ENCODE measurements around the gene ANTXR1.
A peak's percentile ranks its signal among the peaks of the same experiment; 100 is the strongest.

Gene ANTXR1

GRCh38 chr2:69123182-69123581 lies 110.2 kb downstream of the ANTXR1 start:
- DNase-seq (ENCODE audit: insufficient read length, low spot score): no peak
- no peak for FAIRE-seq

- FAIRE-seq: no peak
- no peak for DNase-seq (ENCODE audit: insufficient read length, low spot score)
Measured at GRCh38 chr2:69124343-69124742, 111.4 kb downstream of the ANTXR1 start.

GRCh38 chr2:69125816-69126215 lies 112.8 kb downstream of the ANTXR1 start:
- no peak for FAIRE-seq
- no peak for DNase-seq (ENCODE audit: insufficient read length, low spot score)

- FAIRE-seq: no peak
Measured at GRCh38 chr2:69126341-69126740, 113.4 kb downstream of the ANTXR1 start.

GRCh38 chr2:69131452-69131851 lies 118.5 kb downstream of the ANTXR1 start:
- DNase-seq (ENCODE audit: insufficient read length, low spot score) (no peak), FAIRE-seq (peak; percentile 69)

More at GRCh38 chr2:69126341-69126740, 113.4 kb downstream of the ANTXR1 start:
- DNase-seq (ENCODE audit: insufficient read length, low spot score): no peak

GRCh38 chr2:69131983-69132675 lies 119.2 kb downstream of the ANTXR1 start:
- FAIRE-seq: peak; percentile 20
- no peak for DNase-seq (ENCODE audit: insufficient read length, low spot score)

GRCh38 chr2:69132960-69133590 lies 120.1 kb downstream of the ANTXR1 start:
- DNase-seq (ENCODE audit: insufficient read length, low spot score) (no peak), FAIRE-seq (no peak)

GRCh38 chr2:69133898-69134297 lies 120.9 kb downstream of the ANTXR1 start:
- DNase-seq (ENCODE audit: insufficient read length, low spot score) (no peak), FAIRE-seq (no peak)

- FAIRE-seq (no peak), DNase-seq (ENCODE audit: insufficient read length, low spot score) (no peak)
Measured at GRCh38 chr2:69134306-69134945, 121.4 kb downstream of the ANTXR1 start.

- peak; percentile 75 for DNase-seq (ENCODE audit: insufficient read length, low spot score)
- peak; percentile 95 for FAIRE-seq
Measured at GRCh38 chr2:69138247-69138772, 125.3 kb downstream of the ANTXR1 start.

- FAIRE-seq: peak; percentile 80
Measured at GRCh38 chr2:69138793-69139459, 125.9 kb downstream of the ANTXR1 start.

GRCh38 chr2:69139778-69140670 lies 127.0 kb downstream of the ANTXR1 start:
- FAIRE-seq (no peak), DNase-seq (ENCODE audit: insufficient read length, low spot score) (no peak)

More at GRCh38 chr2:69138793-69139459, 125.9 kb downstream of the ANTXR1 start:
- peak; percentile 54 for DNase-seq (ENCODE audit: insufficient read length, low spot score)

GRCh38 chr2:69141061-69141460 lies 128.1 kb downstream of the ANTXR1 start:
- FAIRE-seq (no peak), DNase-seq (ENCODE audit: insufficient read length, low spot score) (no peak)

- DNase-seq (ENCODE audit: insufficient read length, low spot score) (peak; percentile 54), FAIRE-seq (peak; percentile 38)
Measured at GRCh38 chr2:69143748-69144360, 130.9 kb downstream of the ANTXR1 start.

- DNase-seq (ENCODE audit: insufficient read length, low spot score) (no peak), FAIRE-seq (no peak)
Measured at GRCh38 chr2:69145204-69145603, 132.2 kb downstream of the ANTXR1 start.

- DNase-seq (ENCODE audit: insufficient read length, low spot score): no peak
- peak; percentile 55 for FAIRE-seq
Measured at GRCh38 chr2:69147841-69148533, 135.0 kb downstream of the ANTXR1 start.

- peak; percentile 91 for FAIRE-seq
- DNase-seq (ENCODE audit: insufficient read length, low spot score): peak; percentile 47
Measured at GRCh38 chr2:69149631-69150215, 136.7 kb downstream of the ANTXR1 start.

- no peak for DNase-seq (ENCODE audit: insufficient read length, low spot score)
- no peak for FAIRE-seq
Measured at GRCh38 chr2:69151931-69152330, 139.0 kb downstream of the ANTXR1 start.
